Endodermal cell (in vitro differentiated cells): ENCODE results near the gene SHISA9. TPM values are rescaled to one million over a fixed set of nuclear protein-coding genes. Genes with fewer than 3 reads are reported as not detected.

Source experiments
- DNase-seq: peaks from one replicate; pipeline ENCODE4 v3.0.0-alpha.2; 2017
- H3K27ac ChIP-seq: 2 replicates; pipeline ENCODE4 v1.5.1; 2013; ENCODE audit warnings: mild to moderate bottlenecking, low read depth, low read length, moderate library complexity
- H3K27me3 ChIP-seq: 2 replicates; pipeline ENCODE4 v1.6.1; 2013; ENCODE audit warnings: mild to moderate bottlenecking, low read length, moderate library complexity; ENCODE audit not compliant: insufficient read depth, control insufficient read depth, poor library complexity, severe bottlenecking
- H3K36me3 ChIP-seq: 2 replicates; pipeline ENCODE4 v1.7.0; 2013; ENCODE audit warnings: mild to moderate bottlenecking, low read length, moderate library complexity; ENCODE audit not compliant: control insufficient read depth, insufficient read depth
- H3K4me1 ChIP-seq: one replicate; pipeline ENCODE4 v1.7.0; 2013; ENCODE audit warnings: low read length; ENCODE audit not compliant: control insufficient read depth, insufficient read depth
- H3K4me3 ChIP-seq: 2 replicates; pipeline ENCODE4 v1.5.1; 2013; ENCODE audit warnings: mild to moderate bottlenecking, low read length, moderate library complexity
- H3K9ac ChIP-seq: 2 replicates; pipeline ENCODE4 v1.6.1; 2013; ENCODE audit warnings: mild to moderate bottlenecking, low read length, moderate library complexity; ENCODE audit not compliant: poor library complexity, severe bottlenecking; ENCODE audit errors: extremely low read depth
- H3K9me3 ChIP-seq: 2 replicates; pipeline ENCODE4 v1.6.1; 2013; ENCODE audit warnings: mild to moderate bottlenecking, low read length, moderate library complexity; ENCODE audit not compliant: control insufficient read depth
- H3K27ac Mint-ChIP-seq: 2 replicates; pipeline ENCODE4 v1.8.0; 2020; ENCODE audit warnings: mixed read lengths
- H3K27me3 Mint-ChIP-seq: 2 replicates; pipeline ENCODE4 v1.8.0; 2021; ENCODE audit warnings: mild to moderate bottlenecking, mixed read lengths; ENCODE audit not compliant: insufficient read depth
- H3K36me3 Mint-ChIP-seq: 2 replicates; pipeline ENCODE4 v1.8.0; 2020; ENCODE audit warnings: low read depth, mixed read lengths
- H3K4me1 Mint-ChIP-seq: 2 replicates; pipeline ENCODE4 v1.8.0; 2020; ENCODE audit warnings: mixed read lengths
- H3K4me3 Mint-ChIP-seq: 2 replicates; pipeline ENCODE4 v1.8.0; 2020; ENCODE audit warnings: mild to moderate bottlenecking, moderate library complexity, mixed read lengths
- H3K9me3 Mint-ChIP-seq: 2 replicates; pipeline ENCODE4 v1.8.0; 2020; ENCODE audit warnings: mild to moderate bottlenecking, mixed read lengths
- WGBS, 2 experiments: methylation state at CpG; one replicate each; pipeline versions ENCODE4 v1.1.5 to v1.1.7; 2013; ENCODE audit warnings: missing lambda C conversion rate in 2 of 2, mixed read lengths in 1 of 2; ENCODE audit not compliant: insufficient coverage in 1 of 2, insufficient read length in 1 of 2; 5-methylcytosine and 5-hydroxymethylcytosine counted together
- total RNA-seq, 2 donors: library from RNA; stranded (reverse); fragmentation: NEBNext Ultra II Directional in 1 of 2; extraction: Animal tissue kit (Norgen Biotek cat#: 25700) in 1 of 2; gene quantifications; 2 replicates in 1 of 2; 3 replicates in 1 of 2; pipeline ENCODE4 v1.2.1, GENCODE V29; 2021
- TF ChIP-seq, protein P1 (sequence below): fragments of 200-600 bp; sonication (generic); conservative IDR thresholded peaks from 2 replicates; pipeline ENCODE4 v1.5.0; 2021; ENCODE audit warnings: antibody characterized with exemption, mild to moderate bottlenecking

The SHISA9 gene
- total RNA-seq, 2 donors from 2014 or later, result 5.2 to 27.8 TPM

DNA sequence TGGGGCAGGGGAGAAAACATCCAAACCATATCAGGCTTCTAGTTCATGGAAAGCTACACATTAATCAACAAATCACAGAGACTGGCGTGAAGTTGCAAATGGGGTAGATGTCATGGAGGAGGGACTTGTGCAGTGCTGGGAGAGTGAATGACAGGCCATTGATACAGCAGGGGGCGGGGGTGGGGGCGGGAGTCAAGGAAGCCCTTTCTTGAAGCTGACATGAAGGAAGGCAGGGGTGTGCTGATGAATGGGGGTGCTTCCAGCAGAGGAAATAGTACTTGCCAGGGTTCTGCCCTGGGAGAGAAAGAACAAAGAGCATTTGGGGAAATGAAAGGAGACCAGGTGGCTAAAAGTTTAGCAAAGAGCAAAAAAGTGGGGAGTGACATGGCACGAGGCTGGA is 269.9 kb downstream of the SHISA9 start:
- Histone ChIP-seq H3K4me1 (peaks cover 8% of the 10 kb centered on the region), H3K27me3 (no peaks in the 10 kb centered on the region), H3K27ac (no peak overlapping the region), H3K36me3 (no peaks in the 10 kb centered on the region), H3K4me3 (no peak overlapping the region), H3K9ac (no peak overlapping the region), H3K9me3 (no peaks in the 10 kb centered on the region)
- DNase-seq, result peak; percentile 64
- no peak overlapping the region for H3K4me3 Mint-ChIP-seq
- H3K36me3 Mint-ChIP-seq, result no peaks in the 10 kb centered on the region
- peaks cover 29% of the 10 kb centered on the region for H3K4me1 Mint-ChIP-seq
- H3K27ac Mint-ChIP-seq, result no peak overlapping the region
- H3K27me3 Mint-ChIP-seq, result no peaks in the 10 kb centered on the region
- peaks cover 5% of the 10 kb centered on the region for H3K9me3 Mint-ChIP-seq
- TF ChIP-seq, protein P1, sequence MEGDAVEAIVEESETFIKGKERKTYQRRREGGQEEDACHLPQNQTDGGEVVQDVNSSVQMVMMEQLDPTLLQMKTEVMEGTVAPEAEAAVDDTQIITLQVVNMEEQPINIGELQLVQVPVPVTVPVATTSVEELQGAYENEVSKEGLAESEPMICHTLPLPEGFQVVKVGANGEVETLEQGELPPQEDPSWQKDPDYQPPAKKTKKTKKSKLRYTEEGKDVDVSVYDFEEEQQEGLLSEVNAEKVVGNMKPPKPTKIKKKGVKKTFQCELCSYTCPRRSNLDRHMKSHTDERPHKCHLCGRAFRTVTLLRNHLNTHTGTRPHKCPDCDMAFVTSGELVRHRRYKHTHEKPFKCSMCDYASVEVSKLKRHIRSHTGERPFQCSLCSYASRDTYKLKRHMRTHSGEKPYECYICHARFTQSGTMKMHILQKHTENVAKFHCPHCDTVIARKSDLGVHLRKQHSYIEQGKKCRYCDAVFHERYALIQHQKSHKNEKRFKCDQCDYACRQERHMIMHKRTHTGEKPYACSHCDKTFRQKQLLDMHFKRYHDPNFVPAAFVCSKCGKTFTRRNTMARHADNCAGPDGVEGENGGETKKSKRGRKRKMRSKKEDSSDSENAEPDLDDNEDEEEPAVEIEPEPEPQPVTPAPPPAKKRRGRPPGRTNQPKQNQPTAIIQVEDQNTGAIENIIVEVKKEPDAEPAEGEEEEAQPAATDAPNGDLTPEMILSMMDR, result no peak
- 52 to 70% methylated on average over 2 to 4 of the region's 4 CpGs for WGBS, 2 experiments

DNA sequence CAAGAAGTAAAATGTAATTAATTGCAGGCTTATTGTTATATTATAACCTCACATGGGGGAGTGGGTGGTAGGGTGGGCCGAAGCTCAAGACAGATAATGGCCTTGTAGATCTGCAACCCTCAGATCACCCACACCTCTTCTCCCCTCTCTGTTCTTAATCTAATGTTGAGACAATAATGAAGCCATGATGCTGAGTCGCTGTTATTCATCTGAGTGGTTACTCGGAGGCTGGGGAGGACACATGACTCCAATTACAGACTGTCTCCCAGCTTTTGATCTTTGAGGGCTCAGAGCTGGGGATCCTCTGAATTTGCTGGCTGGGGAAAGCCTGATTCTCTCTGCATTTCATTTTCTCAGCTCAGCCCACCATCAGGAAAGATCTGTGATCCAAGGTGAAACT is 275.3 kb downstream of the SHISA9 start:
- Histone ChIP-seq H3K36me3 (no peaks in the 10 kb centered on the region), H3K4me3 (no peak overlapping the region), H3K9me3 (no peaks in the 10 kb centered on the region), H3K4me1 (no peaks in the 10 kb centered on the region), H3K9ac (no peak overlapping the region), H3K27me3 (no peaks in the 10 kb centered on the region), H3K27ac (no peak overlapping the region)
- TF ChIP-seq, protein P1, result no peak
- H3K4me3 Mint-ChIP-seq, result no peak overlapping the region
- no peaks in the 10 kb centered on the region for H3K9me3 Mint-ChIP-seq
- peak overlapping the region; percentile 34 for H3K27ac Mint-ChIP-seq
- H3K27me3 Mint-ChIP-seq, result no peaks in the 10 kb centered on the region
- H3K4me1 Mint-ChIP-seq, result peaks cover 25% of the 10 kb centered on the region
- H3K36me3 Mint-ChIP-seq, result no peaks in the 10 kb centered on the region
- peak; percentile 36 for DNase-seq
- 65 to 66% methylated on average over 2 of the region's 3 CpGs for WGBS, 2 experiments

DNA sequence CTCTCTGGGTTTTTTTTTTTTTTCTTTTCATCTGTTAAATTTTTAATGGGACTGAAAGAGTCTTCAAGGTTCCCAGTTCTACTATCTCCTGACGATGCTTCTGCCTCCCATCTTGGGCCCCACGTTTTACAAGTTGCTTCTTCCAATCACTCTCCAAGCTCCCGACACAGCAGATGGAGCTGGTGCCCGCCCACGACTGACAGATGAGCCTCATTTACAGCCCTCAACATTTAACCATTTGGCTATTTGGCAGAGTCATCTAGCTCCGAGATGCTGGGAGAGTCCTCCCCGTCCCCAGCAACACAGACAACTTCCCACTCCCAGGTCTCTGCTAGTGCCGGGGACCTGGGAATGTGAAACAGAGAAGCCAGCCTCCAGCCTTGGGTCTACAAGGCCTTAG is 276.9 kb downstream of the SHISA9 start:
- H3K27ac Mint-ChIP-seq, result no peak overlapping the region
- WGBS, 2 experiments, result 87 to 96% methylated on average over 3 to 8 of the region's 8 CpGs
- no peaks in the 10 kb centered on the region for H3K36me3 Mint-ChIP-seq
- no peaks in the 10 kb centered on the region for H3K9me3 Mint-ChIP-seq
- Histone ChIP-seq H3K4me1 (no peaks in the 10 kb centered on the region), H3K4me3 (no peak overlapping the region), H3K9ac (no peak overlapping the region), H3K9me3 (no peaks in the 10 kb centered on the region), H3K27me3 (no peaks in the 10 kb centered on the region), H3K27ac (no peak overlapping the region), H3K36me3 (no peaks in the 10 kb centered on the region)
- no peaks in the 10 kb centered on the region for H3K27me3 Mint-ChIP-seq
- no peak overlapping the region for H3K4me3 Mint-ChIP-seq
- peaks cover 22% of the 10 kb centered on the region for H3K4me1 Mint-ChIP-seq
- TF ChIP-seq, protein P1, result no peak
- no peak for DNase-seq
